ENCODE data around the gene PLEKHM1.
A peak's percentile ranks its signal among the peaks of the same experiment; 100 is the strongest.

The PLEKHM1 gene

DNA sequence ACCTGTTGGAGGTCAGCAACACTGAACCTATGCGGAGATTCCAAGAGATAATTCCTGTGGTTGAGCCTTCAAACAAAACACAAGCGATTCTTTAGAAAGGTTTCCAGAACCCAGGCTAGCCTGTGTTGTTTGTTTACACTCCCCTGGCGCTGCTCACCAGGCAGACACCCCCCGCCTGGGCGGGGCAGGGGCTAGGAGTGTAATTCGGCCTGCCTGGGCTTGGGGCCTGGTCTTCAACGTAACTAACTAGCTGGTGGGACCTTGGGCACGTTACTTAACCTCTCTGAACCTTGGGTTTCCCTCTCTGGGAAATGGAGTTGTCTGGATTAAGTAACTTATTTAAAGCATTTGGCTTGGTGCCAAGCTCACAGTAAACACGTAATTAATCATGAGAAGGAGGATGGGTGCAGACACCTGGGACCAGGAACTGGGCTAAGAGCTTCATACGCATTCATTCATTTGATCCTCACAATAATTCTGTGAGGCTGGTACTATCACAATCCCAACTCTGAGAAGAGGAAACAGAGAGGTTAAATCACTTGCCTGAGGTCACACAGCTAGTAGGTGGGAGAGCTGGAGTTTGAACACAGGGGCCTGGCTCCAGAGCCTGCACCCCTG lies 50.3 kb downstream of the PLEKHM1 start:
- DNase-seq: no peak

DNA sequence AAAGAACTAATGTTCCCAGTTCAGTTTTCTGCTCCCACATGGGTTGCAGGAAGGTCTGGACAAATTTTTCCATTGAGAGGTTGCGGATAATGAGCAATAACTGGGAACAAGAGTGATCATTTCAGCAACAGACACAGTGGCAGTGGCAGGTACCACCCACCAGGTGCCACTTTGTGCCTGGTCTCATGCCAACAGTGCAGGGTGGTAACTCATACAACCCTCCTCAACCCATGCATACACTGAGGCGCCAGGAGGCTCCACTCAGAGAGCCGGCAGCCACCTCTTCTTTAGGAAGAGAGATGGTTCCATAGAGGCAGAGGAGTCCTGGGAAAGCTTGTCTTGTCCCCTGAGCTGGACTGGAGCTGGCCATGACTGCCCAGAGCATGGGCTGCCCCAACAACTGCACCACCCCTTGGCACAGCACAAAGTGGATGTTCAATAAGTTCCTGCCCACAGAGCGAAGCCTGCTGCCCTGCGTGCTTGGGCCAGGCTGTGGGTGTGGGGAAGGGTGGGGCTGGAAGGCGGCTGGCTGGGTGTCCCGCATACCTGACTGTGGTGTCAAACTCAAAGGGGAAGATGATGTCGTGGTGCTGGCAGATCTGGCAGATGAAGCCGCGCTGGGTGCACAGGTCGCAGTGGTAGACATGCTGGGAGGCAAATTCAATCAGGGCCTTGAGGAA lies 51.5 kb downstream of the PLEKHM1 start:
- DNase-seq: no peak

DNA sequence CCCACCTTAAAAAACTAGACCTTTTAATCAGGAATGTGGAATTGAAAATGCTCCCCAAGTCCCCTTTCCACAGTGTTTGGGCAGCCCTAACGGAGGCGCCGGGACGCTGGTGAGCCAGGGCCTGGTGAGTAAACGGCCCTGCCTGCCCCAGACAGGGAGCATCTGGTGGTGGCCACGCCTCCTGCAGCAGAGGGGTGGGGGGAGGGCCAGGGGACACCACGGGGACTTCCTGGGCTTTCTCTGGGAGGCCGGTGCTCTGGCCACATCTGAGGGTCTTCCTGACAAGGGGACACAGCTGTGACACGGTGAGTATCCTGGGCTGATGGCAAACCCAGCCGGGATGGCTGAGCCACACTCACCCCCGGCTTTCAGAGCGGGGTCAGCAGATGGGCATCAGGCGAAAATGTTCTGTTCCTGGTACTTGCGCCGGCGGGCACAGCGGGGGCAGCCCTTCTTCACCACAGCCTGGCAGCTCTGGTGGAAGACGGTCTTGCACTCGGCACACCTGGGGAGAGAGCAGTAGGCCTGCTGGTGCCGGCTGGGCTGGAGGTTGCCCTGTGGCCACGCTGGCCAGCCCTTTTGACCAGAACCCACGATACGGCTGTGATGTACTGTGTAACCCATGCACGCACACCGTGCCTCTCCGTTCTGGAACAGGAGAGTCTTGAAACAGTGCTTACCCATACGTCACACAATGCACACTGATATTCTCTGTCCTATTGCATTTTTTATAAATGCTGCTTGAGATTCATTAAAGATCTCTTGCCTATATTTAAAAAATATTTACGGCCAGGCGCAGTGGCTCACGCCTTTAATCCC lies 52.8 kb downstream of the PLEKHM1 start:
- DNase-seq: no peak

DNA sequence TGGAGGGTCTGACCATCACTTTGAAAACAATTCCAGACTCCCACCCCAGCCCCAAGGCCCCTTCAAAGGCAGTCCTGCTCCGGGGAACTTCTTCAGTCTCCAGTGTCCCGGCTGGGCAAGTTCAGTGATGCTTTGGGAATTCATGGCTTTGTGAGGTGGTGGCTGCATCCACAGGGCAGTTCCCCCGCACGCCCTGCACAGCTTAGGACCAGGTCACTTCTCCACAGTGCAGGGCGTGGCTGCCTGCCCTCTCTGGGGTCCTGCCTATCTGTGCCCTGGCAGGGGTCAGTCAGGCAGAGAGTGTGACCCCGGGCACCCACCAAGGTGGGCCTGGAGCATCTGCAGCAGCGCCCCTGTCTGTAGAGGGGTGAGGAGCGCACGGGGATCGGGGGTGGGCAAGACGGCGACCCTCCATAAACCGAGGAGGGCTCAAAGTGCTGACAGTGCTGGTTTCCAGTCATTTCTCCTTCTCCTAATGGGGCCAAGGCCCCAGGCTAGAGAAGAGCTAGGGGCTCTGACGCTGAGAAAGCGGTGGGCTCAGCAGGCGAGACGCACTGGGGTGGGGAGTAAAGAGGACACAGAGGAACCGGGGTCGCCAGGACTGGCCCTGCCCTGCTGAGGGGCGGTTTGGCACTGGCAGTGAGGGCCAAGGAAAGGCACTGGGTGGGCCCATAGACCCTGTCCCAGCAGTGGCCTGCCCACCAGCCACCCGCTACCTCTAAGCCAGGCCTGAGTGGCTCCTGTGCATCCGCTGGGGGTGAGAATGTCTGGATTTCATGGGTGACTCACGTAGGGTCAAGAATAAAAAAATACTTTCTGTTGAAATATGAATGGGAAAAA lies 53.7 kb downstream of the PLEKHM1 start:
- DNase-seq: no peak

DNA sequence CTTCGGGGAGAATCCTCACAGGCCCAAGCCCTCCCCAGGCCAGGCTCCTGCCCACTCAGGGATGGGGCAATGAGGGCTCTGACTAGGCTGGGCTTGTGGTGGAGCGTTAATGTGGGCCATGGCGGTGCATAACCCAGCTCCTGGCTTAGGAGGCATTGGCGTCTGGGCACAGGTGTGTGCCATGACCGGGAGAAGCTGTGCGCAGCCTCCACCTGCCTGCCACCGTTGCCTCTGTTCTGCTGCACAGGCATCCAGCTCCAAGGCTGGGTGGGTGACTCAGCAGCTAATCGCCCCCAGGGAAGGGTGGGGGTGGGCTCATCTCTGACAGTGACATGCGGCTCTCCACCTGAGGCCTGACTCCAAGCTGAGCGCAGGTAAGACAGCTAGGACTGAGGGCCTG lies 54.4 kb downstream of the PLEKHM1 start:
- no peak for DNase-seq

DNA sequence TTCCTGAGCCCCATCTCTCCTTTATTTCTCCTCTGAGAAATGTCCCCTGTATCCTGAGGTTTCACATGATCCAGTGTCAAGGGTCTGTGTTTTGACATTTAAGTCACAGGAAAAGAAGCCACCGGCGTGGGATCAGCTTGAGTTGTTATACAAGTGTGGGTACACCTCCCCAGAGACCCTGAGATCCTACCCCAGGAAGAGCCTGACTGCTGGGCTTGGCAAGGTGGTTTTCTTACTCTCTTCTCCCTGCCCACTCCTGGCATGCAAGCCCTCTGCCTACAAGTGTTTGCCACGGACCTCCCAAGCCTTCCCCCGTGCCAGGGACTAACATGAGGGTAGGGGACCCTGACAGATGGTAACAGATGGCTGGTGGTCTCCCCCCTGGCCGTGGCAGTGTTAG lies 55.0 kb downstream of the PLEKHM1 start:
- DNase-seq: no peak

DNA sequence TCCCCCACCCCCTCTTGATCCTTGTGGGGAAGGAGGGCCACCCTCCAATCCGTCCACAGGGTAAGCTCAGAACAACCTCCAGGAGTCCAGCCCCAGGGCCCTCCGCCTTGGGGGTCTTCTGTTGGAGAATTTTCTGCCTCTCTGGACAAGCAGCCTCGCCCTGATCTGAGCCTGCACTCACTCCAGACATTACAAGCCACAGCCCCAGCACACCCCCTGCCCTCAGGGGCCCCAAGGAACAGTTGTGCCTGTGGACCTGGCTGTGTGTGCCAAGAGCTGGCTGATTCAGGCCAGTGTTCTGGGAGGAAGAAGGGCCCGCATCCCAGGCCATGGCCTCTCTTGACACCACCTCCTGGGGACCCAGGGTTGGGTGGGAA lies 57.4 kb downstream of the PLEKHM1 start:
- no peak for DNase-seq

DNA sequence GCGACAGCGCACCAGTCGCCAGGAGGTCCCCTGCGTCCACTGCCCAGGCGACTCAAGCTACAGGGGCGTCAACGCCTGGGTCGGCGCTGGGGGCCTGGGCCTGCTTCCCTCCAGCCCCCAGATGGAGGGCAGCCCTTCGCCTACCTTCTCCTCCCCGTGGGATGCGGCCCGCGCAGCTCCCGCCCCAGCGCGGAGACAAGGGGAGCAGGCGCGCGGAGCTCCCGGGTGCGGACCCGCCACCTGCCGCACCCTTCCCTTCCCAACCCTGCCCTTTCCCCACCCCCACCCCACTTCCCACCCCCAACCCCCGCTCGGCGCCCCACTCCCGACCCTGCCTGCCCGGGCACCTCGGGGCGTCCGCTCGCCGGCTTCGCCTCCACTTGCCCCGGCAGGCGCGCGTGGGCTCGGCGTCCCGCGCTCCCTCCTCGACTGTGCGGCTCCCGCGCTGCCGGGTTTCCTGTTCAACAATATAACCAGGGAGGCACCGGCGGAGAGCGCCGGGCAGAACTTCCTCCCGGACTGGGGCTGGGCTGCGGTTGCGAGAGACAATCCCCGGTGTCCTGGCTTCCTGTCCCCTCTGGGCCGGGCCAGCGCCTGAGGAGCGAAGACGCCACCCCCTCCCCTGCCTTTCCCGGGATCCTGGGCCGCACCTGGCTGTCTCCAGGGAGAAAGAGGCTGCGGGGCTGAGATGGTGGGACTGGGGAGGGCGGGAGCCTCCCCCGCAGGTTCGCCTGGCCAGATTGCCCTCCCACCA lies 57.9 kb downstream of the PLEKHM1 start, which contains the start of gene ARHGAP27:
Gene ARHGAP27, minus strand, starts transcription at position 466 of the 754 bp plus-strand sequence. CDS start 2,591 bp downstream, outside the sequence.
- DNase-seq: no peak

DNA sequence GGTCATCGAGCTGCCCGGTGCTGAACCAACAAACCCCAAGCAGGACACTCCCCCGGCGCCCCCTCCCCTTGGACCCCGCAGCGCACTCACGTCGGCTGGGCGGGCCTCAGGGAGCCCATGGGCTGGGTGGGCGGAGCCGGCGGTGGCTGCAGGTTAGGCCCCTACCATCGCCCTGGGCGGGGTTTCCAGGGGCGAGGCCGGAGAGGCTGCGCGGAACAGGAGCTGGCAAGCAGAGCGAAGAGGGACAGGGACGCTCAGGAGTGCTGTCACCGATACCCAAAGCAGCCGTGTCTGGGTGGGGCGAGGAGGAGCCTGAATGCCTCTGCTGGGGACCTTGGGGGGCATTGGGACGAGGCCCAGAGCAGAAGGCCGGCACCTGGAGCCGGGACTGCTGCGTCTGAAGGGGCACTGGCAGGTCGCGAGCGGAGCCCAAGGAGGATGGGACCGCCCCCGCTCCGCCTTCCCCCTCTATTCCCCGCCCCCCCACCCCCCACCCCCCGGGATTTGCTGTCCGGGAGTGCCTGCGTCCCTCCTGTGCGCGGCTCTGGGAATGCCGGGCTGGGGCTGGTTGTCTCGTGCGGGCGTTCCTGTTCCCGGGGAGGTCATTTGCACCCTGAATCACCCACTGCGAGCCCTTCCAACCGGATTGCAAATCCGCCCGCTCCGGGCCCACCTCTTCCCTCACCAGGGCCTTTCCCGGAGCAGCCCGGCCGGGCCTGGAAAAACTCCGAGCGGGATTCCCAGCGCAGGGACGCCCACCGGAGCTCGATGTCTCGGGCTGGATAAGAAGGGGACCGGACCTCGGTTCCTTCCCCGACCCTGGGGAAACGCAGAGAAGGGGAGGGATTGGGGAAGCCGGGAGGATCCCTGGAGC lies 58.8 kb downstream of the PLEKHM1 start:
- peak; percentile 69 for DNase-seq

DNA sequence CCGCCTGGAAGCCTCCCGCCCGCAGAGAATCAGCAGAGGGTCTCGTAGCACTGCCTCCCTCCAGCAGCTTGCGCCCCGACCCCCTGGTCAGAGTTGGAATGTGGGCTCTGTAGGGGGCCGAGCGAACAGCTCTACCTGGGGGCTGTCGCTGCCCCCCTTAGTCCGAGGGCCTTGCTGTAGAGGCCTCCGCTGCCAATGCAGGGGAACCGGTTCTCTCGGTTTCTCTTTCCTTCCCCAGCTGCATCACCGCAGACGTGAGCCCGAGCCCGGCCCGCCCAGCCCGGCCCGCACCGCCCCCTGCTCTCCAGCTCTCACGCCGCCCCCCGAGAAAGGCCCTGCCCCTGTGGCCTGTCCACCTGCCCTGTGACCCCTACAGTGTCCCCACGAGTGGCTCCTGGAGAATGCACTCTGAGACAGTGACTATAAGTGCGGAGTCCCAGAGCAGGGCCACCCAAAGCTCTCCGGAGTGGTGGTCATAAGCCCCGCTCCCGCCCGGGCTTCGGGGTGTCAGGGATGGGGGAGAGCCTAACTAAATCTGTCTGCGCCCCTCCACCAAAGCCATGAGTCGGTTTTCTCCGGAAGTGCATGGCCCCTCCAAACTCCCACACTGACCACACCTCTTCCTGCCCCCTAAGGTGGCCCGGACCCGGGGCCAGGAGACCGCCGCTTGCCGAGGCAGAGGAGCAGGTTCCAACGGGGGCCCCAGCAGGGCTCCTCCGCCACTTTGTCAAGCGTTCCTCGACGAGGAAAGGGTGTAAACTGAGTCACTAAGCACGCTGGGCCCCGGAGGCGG lies 59.6 kb downstream of the PLEKHM1 start:
- DNase-seq: peak; percentile 36

DNA sequence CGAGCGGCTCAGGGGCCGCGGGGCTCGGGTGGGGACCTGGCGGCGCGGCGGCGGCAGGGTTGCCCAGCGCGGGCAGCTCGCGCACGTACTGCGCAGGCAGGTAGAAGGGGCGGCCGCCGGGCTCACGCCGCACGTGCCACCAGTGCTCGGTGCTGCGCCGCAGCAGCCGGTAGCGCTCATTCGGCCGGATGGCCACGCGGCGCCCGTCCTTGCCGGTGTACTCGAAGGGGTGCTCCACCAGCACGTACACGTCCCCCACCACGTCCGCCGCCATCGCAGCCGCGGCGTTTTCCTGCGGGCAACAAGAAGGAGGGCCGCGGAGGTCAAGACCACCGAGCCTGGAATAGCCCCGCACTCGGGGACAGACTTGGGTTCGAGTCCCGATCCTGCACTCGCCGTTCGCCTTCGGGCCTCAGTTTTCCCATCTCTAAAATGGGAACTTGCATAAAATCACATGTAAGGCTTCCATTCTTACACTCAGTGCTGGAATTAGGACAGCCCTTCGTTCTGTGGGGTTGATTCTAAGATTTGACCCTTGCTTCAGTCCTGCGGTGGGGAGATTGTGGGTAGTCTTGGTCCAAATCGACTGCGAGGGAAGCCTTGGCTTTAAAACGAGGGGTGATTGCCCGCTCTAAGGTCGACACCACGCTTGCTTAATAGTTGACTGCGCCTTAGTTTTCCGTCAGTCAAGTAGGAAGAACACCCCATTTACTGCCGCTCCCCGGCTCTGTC lies 60.3 kb downstream of the PLEKHM1 start:
- DNase-seq: no peak

DNA sequence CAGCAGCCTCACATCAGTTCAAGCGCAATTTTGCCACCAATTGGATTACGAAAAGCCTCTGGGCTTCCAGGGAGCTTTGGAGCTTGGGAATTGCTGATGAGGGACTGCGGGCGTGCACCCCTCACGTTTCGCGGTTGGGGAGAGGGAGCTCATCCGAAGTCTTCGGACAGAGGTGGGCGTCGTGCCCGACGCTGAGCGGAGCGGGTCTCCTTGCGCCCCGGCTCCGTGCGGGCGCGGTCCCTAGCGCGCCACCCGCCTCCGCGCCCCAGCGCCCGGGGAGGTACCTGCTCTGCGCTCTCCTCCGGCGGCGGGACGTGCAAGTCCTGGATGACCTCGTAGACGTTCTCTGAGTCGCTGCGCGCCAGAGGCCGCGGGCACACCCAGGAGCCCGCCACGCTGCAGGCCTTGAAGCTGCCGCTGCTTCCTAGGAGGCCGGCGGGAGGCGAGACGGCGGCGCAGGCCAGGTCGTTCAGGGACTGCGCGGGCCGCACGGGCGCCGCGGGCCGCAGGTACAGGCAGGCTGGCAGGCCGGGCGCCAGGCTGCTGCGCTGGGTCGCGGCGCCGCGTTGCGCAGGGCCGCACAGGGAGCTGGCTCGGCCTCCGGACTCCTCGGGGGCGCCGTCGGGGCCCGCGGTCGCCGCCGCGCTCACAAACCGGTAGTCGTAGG lies 61.0 kb downstream of the PLEKHM1 start:
- DNase-seq: no peak

DNA sequence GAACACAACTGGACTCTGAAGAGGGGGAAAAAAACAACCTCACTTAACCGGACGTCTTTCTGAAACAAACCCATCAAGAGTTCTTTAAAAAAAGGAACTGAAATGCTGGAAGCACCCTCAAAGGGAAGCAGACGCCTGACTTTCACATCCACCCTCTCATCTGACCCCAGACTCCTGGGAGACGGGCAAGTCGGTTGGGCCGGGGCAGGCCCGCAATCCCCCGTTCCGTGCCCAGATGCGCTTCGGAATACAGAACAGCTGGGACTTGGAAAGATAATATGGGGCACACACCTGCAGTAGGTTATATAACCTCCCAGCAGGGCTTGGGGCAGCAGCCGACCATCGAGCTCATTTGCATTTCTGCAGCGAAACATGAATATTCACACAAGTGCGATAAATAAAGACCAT lies 61.6 kb downstream of the PLEKHM1 start:
- DNase-seq: no peak

DNA sequence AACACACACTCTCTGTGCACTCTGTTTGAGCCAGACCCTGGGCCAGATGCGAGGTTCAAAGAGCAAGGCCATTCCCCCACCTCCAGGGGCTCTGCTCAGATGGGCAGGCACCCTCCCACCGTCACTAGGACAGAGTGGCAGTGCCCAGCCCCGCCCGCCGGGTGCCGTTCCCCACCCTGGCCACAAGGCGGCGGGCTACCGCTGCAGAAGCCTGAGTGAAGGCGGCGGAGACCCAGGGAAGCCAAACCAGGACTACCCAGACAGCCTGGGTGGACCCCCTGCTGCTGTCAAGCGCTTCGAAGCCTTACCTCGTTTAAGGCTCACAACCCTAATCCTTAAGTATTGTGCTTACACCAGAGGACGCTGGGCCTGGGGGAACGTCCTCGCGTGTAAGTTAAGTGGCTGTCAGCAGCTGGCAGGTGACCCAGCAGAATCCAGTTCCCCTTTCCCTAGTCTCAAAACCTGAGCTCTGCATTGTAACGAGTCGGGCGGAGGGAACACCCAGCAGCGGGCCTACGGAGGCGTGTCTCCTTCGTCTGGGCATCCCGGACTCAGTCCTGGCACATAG lies 62.4 kb downstream of the PLEKHM1 start:
- peak; percentile 81 for DNase-seq

DNA sequence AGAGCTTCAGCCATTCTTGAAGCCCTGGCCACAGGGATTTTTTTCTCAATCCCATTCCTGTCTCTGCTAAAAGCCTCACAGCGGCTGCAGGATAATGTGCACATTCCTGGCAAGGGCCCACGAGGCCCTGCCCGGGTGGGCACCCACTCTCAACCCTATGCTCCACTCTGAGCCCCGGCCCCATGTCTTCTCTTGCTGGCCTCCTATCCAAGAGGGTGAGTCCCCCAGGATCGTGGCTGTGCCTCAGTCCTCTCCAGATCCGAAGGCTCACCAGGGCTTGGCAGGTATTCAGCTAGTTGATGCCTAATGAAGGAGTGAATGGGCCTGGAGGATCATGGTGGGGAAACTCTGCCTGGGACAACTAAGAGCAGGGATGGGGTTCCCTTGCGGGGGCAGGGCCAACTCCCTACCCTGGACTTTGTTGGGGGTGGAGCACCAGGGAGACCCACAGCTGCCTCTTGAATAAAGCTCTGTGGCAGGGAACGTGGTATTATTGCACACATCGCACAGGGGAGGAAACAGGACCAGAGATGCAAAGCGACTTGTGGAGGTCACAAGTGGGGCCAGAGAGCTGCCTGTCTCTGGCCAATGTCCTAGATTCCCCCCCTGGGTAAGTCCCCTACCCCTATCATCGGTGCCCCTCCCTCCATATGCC lies 63.2 kb downstream of the PLEKHM1 start:
- DNase-seq: no peak

DNA sequence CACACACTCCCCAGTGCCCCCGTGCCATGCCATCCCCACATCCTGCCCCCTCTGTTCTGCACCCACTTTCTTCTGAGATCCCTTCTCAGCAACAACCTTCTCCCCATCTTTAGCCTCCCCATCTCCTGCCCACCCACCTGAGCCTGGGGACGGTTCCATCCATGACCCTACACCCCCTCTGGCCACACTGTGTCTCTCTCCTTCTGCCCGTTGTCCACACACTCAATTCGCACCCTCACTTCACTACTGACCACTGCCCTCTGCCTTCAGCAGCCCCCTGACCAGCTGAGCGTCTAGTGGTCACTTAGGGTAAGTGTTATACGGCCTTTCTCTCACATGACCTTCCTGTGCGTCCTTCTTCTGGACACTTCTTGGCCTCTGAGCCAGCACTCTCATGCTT lies 64.0 kb downstream of the PLEKHM1 start:
- DNase-seq: no peak

DNA sequence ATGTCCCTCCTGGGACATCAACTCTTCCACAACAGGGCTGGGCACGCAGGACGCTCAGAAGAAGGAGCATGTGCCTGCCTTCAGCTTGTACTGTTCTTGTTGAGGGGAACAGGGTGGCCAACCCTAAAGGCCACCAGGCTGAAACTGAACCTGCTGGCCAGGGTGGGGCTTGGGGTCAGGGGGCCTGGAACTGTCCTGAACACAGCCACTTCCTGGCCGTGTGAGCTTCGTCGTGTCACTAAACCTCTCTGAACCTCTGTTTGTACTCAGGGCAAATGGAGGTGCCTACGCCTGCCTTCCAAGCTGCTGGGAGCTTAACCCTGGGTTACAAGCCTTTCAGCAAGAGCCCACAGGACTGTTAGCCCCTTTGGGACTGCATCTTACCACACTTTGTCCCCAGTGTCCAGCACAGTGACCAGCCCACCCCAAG lies 64.5 kb downstream of the PLEKHM1 start:
- no peak for DNase-seq

Data from stimulated activated CD4-positive, alpha-beta T cell treated with anti-CD3 and anti-CD28 coated beads, Interleukin-4, amount 100 ng/mL, for 24 hours (primary cell).